COLO668 (cell line): ENCODE results near the gene CEP164.

ENCODE experiments used
- DNase-seq: peaks from one replicate; lab custom pipeline; 2025; ENCODE audit not compliant: unreplicated experiment; lab: John Stamatoyannopoulos, UW

The CEP164 gene

GRCh38 chr11:117356126-117356890 lies 28.7 kb downstream of the CEP164 start:
- no peak for DNase-seq

DNA sequence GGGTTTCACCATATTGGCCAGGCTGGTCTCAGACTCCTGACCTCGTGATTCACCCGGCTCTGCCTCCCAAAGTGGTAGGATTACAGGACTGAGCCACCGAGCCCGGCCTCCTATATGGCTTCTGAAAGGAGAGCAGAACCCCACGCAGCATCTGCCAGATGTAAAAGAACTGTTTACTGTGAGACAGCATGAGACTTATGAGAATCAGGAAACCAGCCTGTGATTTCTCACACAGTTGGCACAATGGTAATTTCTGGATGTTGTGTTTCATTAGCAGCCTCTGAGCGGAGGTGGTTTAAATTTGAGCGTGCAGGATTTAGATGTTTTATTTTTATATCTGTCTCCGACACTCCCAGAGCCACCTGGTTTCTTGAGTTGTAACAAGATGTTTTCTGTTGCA lies 33.8 kb downstream of the CEP164 start:
- no peak for DNase-seq

GRCh38 chr11:117366248-117366647 lies 38.6 kb downstream of the CEP164 start:
- no peak for DNase-seq

DNA sequence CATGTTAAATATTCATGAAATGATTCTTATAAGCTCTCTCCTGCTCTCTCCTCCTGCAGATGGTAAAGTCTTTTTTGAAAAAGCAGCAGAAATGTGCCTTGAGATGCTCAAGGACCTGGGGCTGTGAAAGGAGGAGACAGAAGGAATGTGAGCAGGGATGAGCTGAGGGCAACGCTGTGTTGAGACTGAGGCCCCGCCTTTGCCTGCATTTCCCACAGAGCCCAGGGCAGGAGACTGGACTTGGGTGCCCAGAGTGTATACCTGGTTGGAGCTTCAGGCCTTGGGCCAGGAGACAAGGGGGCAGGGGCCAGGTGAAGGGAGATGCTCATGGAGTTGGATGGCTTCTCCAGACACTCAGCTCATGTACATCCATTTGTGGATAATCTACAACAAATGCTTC lies 39.2 kb downstream of the CEP164 start:
- no peak for DNase-seq

- no peak for DNase-seq
These were observed 41.9 kb downstream of the CEP164 start for GRCh38 chr11:117369534-117369933.

DNA sequence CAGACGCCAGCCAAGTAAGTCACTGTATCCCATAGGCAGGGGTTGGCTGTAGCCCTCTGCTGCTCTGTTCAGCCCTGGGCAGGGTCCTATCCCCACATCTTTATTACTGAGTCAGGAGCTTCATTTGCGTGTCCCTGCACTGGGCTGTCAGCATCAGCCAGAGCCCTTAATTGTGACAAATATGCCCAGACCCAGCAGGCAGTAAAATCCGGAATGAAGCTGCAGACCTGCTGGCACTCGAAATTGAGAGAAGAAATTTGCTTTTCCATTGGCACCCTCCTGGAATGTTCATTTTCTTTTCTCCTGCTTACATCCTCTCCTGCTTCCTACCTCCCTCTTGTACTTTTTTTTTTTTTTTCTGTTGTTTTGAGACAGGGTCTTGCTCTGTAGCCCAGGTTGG lies 43.8 kb downstream of the CEP164 start:
- no peak for DNase-seq

- DNase-seq = no peak
These were observed 46.8 kb downstream of the CEP164 start for GRCh38 chr11:117374316-117375055.

- DNase-seq = no peak
These were observed 48.3 kb downstream of the CEP164 start for GRCh38 chr11:117375960-117376359.

DNA sequence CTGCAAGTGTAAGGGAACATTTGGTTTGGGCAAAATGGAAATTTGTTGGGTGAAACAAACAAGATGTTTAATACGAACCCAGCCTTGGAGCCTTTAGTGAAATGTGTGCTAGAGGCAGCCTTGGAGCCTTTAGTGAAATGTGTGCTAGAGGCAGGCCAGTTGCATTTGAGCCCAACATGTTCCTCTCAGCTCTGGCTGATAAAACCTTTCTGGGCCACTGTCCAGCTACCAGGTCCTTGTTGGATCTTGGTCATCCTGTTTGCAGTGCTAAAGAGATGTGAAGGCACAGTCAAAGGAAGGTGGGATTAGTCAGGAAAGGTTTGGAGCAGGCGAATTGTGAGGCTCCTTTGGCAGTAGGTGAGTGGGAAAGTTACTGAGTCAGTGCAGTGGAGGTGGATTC lies 48.9 kb downstream of the CEP164 start:
- DNase-seq = no peak

DNA sequence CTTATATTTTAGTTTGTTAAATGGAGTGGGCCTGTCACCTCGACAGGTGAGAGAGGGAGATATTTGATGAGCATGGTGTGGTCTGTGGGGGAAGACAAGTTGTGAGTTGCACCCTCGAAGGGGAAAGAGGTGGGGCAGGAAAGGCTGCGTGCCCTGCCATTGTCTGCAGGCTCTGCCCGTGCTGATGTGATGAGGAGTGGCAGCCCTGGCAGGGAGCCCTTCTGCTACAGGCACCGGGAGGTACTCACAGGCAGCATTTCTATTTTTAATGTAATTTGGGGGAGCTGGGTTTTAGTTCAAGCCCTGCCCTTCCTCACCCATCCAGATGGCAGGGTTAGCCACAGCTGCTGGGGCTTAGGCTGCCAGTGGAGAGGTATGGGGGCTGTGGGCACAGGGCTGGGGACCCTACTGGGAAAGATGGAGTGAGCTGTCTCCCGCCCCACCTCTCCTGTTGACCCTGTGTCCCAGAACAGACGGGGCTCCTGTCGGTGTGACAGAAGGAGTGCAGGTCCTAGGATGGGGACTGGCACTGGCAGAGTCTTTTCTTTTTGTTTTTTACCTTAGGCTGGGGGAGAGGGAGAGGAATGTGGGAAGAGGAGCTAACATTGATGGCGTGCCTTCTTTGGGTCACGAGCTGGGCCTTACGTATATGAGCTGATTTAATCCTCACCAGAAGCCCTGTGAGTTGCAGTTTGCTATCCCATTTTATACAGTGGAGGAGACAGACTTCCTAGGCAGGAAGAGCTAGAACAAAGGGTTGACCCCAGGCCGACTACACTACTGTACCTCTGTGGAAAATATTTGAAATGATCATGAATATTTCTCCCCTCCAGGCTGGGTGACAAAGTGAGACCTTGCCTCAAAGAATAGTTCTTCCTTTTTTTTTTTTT lies 51.6 kb downstream of the CEP164 start:
- DNase-seq = no peak

DNA sequence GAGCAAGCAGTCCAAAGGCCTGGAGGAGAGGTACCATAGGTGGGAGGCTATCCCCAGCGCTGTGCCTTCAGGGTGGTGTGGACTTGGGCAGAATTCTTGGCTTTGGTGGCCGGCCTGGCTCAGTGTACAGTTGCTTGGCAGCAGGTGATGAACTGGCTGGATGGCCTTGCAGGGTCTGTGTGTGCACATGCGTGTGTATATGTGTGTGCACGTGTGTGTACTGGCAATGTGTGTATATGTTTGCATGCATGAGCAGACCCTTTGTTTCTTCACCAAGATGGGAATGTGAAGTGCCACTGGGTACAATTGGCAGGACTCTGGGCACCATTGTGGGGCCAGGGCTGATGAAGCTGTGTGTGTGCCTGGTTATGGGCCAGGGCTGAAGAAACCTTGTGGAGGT lies 53.0 kb downstream of the CEP164 start:
- DNase-seq = no peak

DNA sequence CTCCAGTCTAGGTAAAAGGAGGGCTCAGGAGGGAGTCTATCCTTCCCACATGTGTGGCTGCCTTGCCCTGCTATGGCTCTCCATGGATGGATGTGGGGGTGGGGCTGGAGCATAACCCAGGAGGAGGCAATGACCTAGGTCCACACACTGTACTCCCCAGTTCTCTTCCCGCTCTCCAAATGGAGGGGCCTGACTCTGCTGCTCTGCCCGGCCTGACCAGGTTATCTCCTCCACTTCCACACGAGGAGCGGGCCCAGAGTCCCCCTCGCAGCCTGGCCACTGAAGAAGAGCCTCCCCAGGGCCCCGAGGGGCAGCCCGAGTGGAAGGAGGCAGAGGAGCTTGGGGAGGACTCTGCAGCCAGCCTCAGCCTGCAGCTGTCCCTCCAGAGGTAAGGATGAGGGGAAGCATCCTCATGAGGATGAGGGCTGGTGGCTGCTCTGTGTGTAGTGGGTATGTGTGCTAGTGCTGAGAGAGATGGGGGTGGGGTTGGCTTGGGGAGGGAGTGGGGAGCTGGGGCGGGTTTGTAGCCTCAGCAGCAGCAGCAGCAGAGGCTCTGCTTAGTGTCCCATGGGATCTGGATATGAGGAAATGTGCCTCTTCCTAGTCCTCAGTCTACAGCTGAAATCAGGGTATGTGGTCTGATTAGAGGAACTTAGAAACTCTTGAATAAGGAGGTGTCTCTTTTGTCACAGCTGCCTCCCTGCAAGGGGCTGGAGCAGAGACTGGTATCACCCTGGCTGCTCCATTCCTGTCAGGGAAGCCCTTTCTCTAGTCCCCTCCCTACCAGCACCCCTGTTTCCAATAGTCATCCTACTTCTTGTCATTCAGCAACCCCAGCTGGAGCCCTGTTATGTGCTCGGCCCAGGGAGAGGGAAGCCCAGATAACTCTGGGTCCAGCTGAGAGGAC lies 54.1 kb downstream of the CEP164 start:
- DNase-seq = no peak

DNA sequence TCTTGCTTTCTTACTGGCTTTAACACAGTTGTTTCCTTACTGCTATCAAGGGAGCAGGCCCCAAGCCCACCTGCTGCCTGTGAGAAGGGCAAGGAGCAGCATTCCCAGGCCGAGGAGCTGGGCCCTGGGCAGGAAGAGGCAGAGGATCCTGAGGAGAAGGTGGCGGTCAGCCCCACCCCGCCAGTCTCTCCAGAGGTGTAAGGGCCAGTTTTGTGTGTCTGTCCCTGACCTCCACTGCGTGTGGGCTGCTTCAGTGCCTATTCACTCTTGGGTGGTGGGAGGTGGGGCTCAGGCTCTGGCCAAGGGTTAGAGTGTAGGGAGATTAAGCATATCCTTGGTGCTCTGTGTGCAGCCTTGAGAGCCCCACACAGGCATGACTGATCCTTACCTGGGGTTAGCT lies 55.1 kb downstream of the CEP164 start:
- DNase-seq = no peak

DNA sequence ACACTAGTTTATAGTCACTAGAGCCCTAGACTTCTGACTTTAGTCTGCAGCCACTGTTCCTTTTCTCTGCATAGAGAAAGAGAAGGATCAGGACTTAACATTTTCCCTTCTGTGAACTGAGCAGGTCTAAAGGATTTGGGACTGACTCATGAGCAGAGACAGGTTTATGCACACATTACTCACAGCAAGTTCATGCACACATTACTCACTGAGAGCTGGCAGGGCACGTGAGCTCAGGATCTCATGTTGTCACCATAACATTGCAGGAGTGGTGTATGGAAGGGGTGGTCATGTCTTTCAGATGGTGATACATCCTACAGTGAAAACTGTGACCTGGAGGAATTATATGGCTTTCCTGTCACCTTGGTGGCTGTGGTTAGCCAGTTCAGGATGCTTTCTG lies 56.4 kb downstream of the CEP164 start:
- no peak for DNase-seq

DNA sequence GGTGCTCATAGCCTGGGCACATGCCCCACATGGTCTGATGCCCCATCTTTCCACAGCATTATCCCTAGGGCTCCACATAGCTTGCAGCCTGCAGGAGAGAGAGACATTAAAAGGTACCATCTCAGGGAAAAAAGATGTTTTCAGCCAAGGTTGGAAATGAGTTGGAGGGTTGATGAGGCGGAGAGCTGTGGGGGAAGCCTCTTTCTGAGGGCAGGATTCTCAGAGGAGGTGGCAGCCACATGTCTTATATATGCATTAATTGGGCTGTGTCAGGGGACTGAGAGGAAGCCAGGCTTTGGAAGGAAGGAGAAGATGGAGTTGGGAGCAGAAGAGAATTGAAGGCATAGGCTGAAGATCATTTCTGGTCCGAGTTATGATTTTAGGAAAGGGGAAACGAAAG lies 57.8 kb downstream of the CEP164 start:
- no peak for DNase-seq

- DNase-seq = no peak
These were observed 58.3 kb downstream of the CEP164 start for GRCh38 chr11:117385906-117386305.

GRCh38 chr11:117387992-117388755 lies 60.5 kb downstream of the CEP164 start:
- DNase-seq = no peak

DNA sequence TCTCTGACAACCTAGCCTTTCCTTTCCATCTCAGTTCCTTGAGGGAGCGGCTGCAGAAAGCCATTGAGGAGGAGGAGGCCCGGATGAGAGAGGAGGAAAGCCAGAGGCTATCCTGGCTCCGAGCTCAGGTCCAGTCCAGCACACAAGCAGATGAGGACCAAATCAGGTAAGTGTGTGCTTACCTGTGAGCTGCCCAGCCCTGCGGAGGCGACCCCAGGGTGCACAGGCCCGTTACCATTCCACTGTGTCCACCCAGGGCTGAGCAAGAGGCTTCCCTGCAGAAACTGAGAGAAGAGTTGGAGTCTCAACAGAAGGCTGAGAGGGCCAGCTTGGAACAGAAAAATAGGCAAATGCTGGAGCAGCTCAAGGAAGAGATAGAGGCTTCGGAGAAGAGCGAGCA lies 63.1 kb downstream of the CEP164 start:
- no peak for DNase-seq

GRCh38 chr11:117391181-117391580 lies 63.5 kb downstream of the CEP164 start:
- no peak for DNase-seq
